Occipital lobe (tissue), 3 donors: ENCODE data around the gene TTC33. TPM values are rescaled to one million over a fixed set of nuclear protein-coding genes. Genes with fewer than 3 reads are reported as not detected.

Source experiments
- DNase-seq: peaks from one replicate; lab custom pipeline; 2025; lab: John Stamatoyannopoulos, UW
- small RNA-seq: library from RNA; depleted of rRNA; stranded (forward); fragments of <200 nt; gene quantifications from one replicate; pipeline ENCODE3, GENCODE V24; 2014
- total RNA-seq: library from RNA; depleted of rRNA; stranded (reverse); fragments of >200 nt; gene quantifications from one replicate; pipeline ENCODE4 v1.2.3, GENCODE V29; 2014

TTC33 gene
- total RNA-seq, 1 donor from 2014 or later = 65.5 TPM

DNA sequence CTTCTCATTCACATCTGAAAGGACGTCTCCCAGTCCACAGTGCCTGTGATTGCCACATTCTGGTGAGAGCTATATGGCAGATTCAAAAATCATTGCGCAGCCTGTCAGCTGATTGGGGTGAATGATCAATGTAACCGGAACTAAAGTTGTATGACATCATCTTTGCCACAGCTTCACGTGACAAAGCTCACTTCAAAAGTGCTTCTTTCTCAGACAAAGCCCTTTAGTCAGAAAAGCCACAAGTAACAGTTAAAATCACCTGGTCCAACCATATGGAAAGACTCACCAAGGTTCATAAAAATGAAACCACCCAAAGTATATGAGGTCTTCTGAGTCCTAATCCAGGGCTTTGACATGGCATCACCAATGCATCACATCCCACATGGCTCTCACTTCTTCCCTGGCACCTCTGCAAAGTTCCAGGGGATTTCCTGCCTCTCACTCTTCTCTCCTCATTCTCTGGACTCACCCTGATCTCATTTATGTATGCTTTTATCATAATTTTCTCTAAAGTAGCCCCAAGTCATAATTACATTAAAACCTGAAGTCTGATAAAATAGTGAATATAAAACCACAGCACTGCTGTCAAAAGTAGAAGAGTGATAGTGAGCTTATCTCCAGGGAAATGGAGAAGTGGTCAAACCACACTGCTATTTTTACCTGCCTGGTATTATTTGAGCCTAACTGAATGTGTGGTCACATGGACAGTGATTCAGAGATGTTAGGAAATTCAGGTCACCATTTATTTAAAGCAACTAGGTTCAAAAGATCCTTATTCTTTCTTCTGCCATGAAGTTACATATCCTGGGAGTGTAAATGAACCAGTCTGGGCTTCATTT lies 269.1 kb downstream of the TTC33 start:
- no peak for DNase-seq

DNA sequence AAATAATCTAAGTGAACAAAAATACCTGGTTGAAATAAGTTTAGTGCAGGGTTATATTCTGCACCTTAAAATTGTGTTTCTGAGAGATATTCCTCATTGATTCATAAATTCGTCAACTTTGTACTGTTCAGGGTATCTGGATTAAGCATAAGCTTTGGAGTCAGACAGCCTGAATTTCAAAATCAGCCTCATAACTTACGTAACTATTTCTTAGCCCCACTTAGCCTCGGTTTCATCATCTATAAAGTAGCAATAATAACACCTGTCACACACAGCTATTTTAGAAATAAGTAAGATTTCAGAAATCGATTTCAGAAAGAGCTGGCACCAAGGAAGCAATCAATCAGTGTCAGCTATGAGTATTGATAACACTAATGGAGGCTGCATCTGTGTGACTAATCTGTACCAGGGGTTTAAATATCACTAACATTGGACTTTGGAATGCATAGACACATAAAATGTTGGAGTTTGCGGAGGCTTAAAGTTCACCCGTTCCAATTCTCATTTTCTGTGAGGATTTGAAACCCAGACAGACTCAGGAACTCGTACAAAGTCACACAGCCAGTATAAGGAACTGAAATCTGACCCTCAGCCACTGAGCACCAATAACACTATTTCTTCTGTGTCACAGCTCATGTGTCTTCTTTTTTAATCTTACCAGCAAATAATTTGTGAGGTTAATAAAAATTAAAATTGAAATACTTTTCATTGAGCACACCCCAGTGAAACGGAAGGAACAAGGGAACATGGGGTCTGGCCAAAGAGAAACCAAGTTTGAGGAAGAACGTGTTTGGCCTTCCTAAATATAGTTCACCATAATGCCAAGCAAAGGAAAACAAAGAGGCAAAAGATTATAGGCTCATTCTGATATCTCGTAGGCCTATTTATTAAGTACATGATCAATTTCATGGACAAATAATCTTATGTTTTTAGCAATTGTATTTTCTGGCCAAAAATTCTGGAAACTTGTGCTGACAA lies 270.5 kb downstream of the TTC33 start:
- DNase-seq = no peak

DNA sequence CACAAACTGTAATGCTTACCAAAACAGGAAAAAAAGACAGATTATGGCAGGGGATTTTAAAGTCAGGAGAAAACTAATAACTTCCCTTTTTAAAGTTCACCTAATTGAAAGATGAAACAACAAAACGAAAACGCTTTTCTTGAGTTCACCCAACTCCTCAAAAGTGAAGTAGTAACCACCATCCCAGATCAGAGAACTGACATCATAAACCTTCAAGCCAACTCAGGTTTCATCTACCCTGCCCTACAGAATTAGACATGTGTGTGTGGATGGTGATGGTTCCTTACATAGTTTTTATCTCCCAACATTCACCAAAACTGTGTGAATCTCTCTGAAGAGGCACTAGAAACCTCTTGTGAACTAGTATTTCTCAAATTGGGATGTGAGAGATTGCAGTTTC lies 271.3 kb downstream of the TTC33 start:
- no peak for DNase-seq

DNA sequence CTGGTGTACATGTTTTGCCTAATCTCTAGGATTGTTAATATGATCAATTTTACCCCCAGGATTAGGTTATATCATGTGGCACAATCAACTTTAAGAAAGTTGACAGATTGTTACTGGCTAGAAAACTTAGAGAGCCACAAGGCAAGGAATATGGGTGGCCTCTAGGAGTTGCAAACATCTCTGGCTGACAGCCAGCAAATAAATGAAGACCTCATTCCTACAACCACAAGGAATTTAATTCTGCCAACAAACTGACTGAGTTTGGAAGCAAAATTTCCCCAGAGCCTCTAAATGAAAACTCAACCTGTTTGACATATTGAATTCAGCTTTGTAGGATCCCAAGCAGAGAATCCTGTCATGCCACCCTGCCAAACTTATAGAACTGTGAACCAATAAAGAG lies 272.4 kb downstream of the TTC33 start:
- no peak for DNase-seq

DNA sequence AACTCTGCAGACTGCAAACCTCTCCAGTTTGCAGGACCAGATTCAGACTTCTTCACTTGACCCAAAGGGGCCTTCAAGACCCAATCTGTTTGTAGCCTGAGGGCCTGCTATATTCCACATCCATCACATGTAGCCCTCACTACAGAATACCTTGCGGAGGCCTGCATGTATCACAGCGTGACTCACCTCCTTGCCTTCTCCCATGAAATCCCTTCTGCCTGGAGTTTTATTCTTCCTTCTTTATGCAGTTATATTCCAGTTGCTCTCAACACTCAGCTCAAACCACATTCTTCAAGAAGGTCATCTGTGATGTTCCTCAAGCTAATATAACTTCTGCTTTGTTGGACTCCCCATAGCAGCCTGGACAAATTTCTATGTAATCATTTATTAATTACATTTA lies 274.5 kb downstream of the TTC33 start:
- DNase-seq = no peak

DNA sequence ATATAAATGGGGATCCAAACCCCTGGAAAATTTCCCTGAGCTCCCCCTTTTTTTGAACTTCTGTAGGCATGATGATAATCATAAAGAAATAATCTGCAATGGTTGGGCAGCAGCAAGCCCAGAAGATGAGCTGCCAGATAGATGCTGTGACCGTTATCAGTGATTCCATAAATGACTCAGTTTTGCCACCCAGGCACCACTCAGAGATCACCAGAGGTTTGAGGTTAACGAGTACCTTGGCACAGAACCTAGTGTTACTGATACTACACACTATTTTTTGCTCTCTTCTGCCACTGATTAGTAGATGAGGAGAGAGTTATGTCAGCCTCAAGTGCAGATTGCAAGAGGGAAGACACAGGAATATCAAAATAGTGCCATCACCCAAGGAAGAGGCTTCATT lies 275.4 kb downstream of the TTC33 start:
- no peak for DNase-seq

DNA sequence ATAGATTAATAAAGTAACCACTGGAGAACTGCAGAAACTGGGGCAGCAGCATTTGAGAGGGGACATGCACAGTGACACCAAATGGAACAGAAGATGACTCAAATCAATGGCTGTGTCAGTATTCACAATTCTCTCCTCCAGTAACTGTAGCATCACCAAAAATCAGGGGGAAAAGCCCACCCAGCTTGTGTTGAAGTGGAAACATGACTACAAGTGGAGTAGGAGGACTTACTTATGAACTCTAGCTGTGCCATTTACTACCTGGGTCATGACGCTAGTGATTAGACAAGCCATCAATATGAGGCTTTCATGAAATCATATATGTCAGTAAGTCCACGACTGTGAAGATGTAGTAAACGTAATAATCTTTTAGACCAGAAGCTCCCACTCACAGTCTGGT lies 275.8 kb downstream of the TTC33 start:
- no peak for DNase-seq

DNA sequence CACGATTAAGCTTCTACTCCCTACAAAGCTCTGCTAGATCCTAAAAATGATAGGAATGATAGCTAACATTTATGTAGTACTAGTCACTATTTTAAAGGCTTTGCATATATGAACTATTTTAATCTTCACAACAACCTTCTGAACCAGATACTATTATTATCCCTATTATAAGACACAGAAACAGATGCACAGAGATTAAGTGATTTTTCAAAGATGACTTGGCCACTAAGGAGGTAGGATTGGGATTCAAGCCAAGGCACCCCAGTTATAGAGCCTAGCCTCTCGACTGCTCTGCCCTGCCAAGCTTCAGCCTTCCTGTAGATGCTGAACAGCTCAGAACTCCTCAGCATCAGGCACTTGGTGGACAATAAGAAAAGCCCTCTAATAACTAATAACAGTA lies 277.0 kb downstream of the TTC33 start:
- DNase-seq = no peak

DNA sequence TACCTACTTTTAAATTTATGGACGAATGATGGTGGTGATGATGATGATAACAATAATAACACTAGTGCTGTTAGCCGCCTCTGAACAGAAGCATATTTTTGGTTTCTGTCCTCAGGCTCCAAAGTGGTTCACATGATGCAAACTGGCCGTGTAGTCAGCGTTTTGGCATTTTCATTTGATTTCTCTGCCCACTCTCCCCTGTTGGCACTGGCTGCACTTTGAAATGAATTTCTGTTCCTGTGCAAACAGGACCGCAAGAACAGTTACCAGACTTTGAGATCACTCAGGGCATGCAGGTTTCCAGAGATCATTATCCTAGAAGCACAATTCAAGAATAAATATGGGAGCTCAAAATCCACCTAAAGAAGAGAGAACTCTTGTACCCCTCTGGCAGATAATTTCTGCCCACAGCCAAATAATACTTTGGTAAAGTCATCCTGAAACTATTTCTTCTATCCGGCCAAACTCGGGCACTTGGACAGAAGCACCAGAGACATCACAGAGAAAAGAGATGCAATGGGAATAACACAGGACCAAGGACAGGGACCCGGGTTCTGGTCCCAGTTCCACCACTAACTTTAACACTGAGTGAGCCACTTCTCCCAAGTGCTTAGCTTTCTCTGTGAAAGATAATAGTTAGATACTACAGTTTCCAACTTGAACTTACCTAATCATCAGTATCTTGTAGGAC lies 277.8 kb downstream of the TTC33 start:
- no peak for DNase-seq

DNA sequence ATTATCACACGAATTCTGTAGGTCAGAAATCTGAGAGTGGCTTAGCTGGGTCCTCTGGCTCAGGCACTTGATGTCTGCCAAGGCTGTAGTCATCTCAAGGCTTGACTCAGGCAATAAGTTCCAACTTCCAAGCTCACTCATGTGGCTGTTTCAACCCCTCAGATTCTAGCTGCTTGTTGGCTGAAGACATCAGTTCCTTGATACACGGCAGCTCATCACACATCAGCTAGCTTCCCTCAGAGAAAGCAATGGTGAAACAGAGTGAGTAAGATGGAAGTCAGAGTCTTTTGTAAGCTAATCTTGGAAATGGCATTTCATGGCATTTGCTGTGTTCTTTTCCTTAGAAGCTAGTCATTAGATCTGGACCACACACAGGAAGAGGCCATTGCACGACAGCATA lies 280.2 kb downstream of the TTC33 start:
- no peak for DNase-seq

DNA sequence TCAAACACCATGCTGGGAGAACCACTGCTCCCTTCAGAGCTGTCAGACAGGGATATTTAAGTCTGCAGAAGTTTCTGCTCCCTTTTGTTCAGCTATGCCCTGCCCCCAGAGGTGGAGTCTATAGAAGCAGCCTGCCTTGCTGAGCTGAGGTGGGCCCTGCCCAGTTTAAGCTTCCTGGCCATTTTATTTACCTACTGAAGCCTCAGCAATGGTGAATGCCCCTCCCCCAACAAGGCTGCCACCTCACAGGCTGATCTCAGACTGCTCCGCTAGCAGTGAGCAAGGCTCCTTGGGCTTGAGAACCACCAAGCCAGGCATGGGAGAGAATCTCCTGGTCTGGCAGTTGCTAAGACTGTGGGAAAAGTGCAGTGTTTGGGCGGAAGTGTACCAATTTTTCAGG lies 281.5 kb downstream of the TTC33 start:
- DNase-seq = no peak

DNA sequence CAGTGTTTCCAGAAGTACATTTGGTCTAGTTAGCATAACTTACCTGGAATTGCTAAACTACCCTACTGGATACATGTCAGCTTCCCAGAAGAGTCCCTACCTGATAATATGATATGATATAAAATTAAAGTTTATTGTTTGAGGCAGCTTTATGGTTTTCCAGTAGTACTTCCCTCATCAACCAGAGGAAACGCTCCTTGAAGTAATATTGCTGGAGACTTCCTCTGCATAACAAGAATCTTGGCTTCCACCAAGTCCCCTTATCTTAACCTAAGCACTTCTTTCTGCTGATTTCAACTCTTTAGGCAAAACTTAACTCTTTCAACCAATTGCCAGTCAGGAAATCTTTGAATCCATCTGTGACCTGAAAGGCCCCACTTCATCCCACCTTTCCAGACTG lies 290.3 kb downstream of the TTC33 start:
- no peak for DNase-seq

DNA sequence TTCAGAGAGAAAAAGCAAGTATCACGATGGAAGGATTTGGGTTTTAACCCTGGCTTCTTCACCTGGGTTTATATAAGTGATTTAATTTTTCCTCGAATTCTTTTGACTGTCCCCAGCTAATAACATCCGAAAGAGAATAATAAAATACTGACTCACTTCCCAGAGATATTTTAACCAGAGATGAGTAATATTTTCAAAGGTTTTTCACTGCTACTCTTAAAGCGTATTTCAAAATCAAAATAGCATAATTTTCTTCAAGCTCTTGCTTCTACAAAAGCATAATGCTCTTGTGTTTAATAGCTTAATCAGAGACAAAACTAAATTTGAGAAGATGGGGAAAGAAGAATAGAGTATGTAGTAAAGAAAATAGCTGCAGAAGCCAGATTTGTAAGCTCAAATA lies 291.2 kb downstream of the TTC33 start:
- no peak for DNase-seq

Small RNA genes within 50 kb of the gene (small RNA-seq; reads per million reads assigned to genes)
- gene RF00092 (not detected), gene RF00191 (not detected)

Other genes with a start within 250 kb of the TTC33 start
- gene PTGER4, start 76.0 kb downstream of the TTC33 start, total RNA-seq = 3.3 TPM
- gene PRKAA1, start 42.4 kb upstream of the TTC33 start, total RNA-seq = 74.1 TPM
- gene RPL37, start 79.3 kb upstream of the TTC33 start, total RNA-seq = 1,054 TPM
- gene CARD6, start 85.4 kb upstream of the TTC33 start, total RNA-seq = 1.6 TPM
- 8.1 TPM for gene C7, start 153.5 kb upstream of the TTC33 start, total RNA-seq